HepG2 (cell line): Measurements from ENCODE around the gene SVBP. TPM values are rescaled to one million over a fixed set of nuclear protein-coding genes. Genes with fewer than 3 reads are reported as not detected.
A peak's percentile ranks its signal among the peaks of the same experiment; 100 is the strongest.

Source experiments
- ARNTL ChIP-seq: sonication (generic); formaldehyde crosslinking; IDR thresholded peaks from 2 replicates; pipeline ENCODE4 v1.4.0; 2020; ENCODE audit warnings: mild to moderate bottlenecking, missing genetic modification reagents
- ATF4 ChIP-seq, 2 experiments: fragments of 450-650 bp in 1 of 2; sonication (generic) in 1 of 2; formaldehyde crosslinking; IDR thresholded peaks; 2 replicates each; pipeline versions ENCODE4 v1.5.0 to v1.8.0; 2020 to 2022; ENCODE audit warnings: mild to moderate bottlenecking in 1 of 2, missing genetic modification reagents in 1 of 2
- BCL3 ChIP-seq: sonication (generic); formaldehyde crosslinking; IDR thresholded peaks from 2 replicates; pipeline ENCODE4 v1.5.1; 2020; ENCODE audit warnings: mild to moderate bottlenecking, missing genetic modification reagents, moderate library complexity
- BCLAF1 ChIP-seq: fragments of 450-650 bp; IDR thresholded peaks from 2 replicates; pipeline ENCODE4 v1.6.1; 2017; ENCODE audit warnings: mild to moderate bottlenecking
- ERF ChIP-seq: IDR thresholded peaks from 2 replicates; pipeline ENCODE4 v1.6.1; 2018; ENCODE audit warnings: missing biosample characterization, missing genetic modification reagents
- HMG20A ChIP-seq: IDR thresholded peaks from 2 replicates; pipeline ENCODE4 v1.6.1; 2016; ENCODE audit warnings: borderline replicate concordance
- MBD4 ChIP-seq: IDR thresholded peaks from 2 replicates; pipeline ENCODE4 v1.6.1; 2012; ENCODE audit warnings: low read length, inconsistent platforms, borderline replicate concordance
- NFE2L1 ChIP-seq: sonication (generic); formaldehyde crosslinking; IDR thresholded peaks from 2 replicates; pipeline ENCODE4 v1.4.0; 2020; ENCODE audit warnings: missing genetic modification reagents, mild to moderate bottlenecking, borderline replicate concordance
- SAFB2 ChIP-seq: sonication (generic); formaldehyde crosslinking; IDR thresholded peaks from 2 replicates; pipeline ENCODE4 v1.5.1; 2020; ENCODE audit warnings: missing genetic modification reagents, low read depth, mild to moderate bottlenecking, borderline replicate concordance
- SP140L ChIP-seq: sonication (generic); formaldehyde crosslinking; IDR thresholded peaks from 2 replicates; pipeline ENCODE4 v1.4.0; 2020; ENCODE audit warnings: missing genetic modification reagents, borderline replicate concordance
- STAT5B ChIP-seq: sonication (generic); formaldehyde crosslinking; IDR thresholded peaks from 2 replicates; pipeline ENCODE4 v1.4.0; 2020; ENCODE audit warnings: missing genetic modification reagents
- TFE3 ChIP-seq: IDR thresholded peaks from 2 replicates; pipeline ENCODE4 v1.6.1; 2016
- TOE1 ChIP-seq: sonication (generic); formaldehyde crosslinking; IDR thresholded peaks from 2 replicates; pipeline ENCODE4 v1.4.0; 2020; ENCODE audit warnings: mild to moderate bottlenecking, missing genetic modification reagents
- TRIM24 ChIP-seq: sonication (generic); formaldehyde crosslinking; IDR thresholded peaks from 2 replicates; pipeline ENCODE4 v1.8.0; 2022; ENCODE audit warnings: mild to moderate bottlenecking, missing genetic modification reagents
- ZC3H4 ChIP-seq: sonication (generic); formaldehyde crosslinking; IDR thresholded peaks from 2 replicates; pipeline ENCODE4 v1.4.0; 2020; ENCODE audit warnings: missing genetic modification reagents, borderline replicate concordance
- ZFP37 ChIP-seq: sonication (generic); formaldehyde crosslinking; IDR thresholded peaks from 2 replicates; pipeline ENCODE4 v1.4.0; 2020; ENCODE audit warnings: missing genetic modification reagents, borderline replicate concordance
- ZNF652 ChIP-seq: IDR thresholded peaks from 2 replicates; pipeline ENCODE4 v1.6.1; 2016; ENCODE audit warnings: low read depth, borderline replicate concordance
- ZNF749 ChIP-seq: sonication (generic); formaldehyde crosslinking; IDR thresholded peaks from 2 replicates; pipeline ENCODE4 v1.8.0; 2022; ENCODE audit warnings: mild to moderate bottlenecking, missing genetic modification reagents, moderate library complexity, borderline replicate concordance
- polyA plus RNA-seq, 8 experiments: library from polyadenylated mRNA; depleted of rRNA in 3 of 8; stranded (reverse) in 7 of 8; unstranded in 1 of 8; fragments of >200 nt; fragmentation: Illumina TruSeq in 4 of 8; extraction: Trizol in 4 of 8; gene quantifications; 2 replicates each; pipeline versions ENCODE4 v1.2.1 to v1.2.3, GENCODE V29; 2011 to 2016; ENCODE audit warnings: low read depth in 4 of 8, missing spikeins in 1 of 8, mixed read lengths in 1 of 8; ENCODE audit not compliant: insufficient read depth in 1 of 8
- total RNA-seq, 5 experiments: library from RNA; depleted of rRNA; stranded (reverse); fragments of >200 nt; fragmentation: Illumina TruSeq; extraction: Trizol; gene quantifications; 2 replicates each; pipeline ENCODE4 v1.2.3, GENCODE V29; 2016; ENCODE audit warnings: low read depth in 1 of 5
- TF ChIP-seq, protein P1 (sequence below): sonication (generic); formaldehyde crosslinking; IDR thresholded peaks from 2 replicates; pipeline ENCODE4 v1.5.1; 2020; ENCODE audit warnings: missing genetic modification reagents, mild to moderate bottlenecking, borderline replicate concordance
- TF ChIP-seq, protein P2 (sequence below): IDR thresholded peaks from 2 replicates; pipeline ENCODE4 v1.6.1; 2016

Gene SVBP
- total and polyA plus RNA-seq, 2 of the 13 experiments (the other 11 are each of a cell fraction or from before 2014, with no cell fraction given): 28.8 to 48.2 TPM

DNA sequence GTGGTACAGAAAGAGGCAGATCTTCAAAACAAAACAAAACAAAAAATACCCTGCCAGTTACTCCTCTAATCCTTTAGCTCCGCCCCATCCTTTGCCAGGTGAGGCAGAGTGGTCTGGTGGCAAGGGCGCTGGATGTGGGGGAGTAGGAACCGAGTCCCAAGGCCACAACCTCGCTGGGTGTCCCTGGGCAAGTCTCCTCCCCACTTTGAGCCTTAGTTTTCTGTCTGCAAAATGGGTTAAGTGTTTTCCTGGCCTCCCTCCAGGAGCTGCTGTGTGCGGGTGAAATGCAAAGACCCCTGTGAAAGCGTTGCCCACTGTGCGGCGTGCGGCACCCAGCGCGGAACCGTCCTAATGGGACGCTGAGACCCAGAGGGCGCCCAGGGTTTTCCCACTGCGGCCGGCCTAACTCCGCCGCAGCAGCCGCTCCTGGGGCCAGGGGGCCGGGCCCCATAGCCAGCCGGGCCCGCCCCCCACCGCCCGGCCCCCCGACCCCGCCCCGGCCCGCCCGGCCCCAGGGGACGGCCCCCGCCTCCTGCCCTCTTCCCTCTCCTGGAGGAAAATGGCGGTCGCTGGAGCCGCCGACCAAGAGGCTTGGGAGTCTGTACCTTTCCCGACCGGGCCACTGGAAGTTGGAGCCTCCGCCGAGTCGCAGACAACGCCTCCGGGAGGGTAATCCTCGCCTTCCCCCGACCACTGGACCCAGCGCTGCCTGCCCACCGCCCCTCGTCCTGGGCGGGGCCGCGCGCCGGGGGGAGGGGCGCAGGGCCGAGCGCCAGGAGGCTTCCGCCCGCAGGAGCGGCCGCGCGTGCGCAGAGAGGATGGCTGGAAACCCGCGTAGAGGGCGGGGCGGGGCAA, at the start of gene SVBP, which contains the start of gene ERMAP (continued):
- TF ChIP-seq, protein P1, sequence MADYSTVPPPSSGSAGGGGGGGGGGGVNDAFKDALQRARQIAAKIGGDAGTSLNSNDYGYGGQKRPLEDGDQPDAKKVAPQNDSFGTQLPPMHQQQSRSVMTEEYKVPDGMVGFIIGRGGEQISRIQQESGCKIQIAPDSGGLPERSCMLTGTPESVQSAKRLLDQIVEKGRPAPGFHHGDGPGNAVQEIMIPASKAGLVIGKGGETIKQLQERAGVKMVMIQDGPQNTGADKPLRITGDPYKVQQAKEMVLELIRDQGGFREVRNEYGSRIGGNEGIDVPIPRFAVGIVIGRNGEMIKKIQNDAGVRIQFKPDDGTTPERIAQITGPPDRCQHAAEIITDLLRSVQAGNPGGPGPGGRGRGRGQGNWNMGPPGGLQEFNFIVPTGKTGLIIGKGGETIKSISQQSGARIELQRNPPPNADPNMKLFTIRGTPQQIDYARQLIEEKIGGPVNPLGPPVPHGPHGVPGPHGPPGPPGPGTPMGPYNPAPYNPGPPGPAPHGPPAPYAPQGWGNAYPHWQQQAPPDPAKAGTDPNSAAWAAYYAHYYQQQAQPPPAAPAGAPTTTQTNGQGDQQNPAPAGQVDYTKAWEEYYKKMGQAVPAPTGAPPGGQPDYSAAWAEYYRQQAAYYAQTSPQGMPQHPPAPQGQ (CRISPR knock-in tag): no peak
- TF ChIP-seq SP140L (CRISPR knock-in tag) (no peak), ATF4 (CRISPR knock-in tag; IDR thresholded peaks at IDR 0.05) (no peak), SAFB2 (CRISPR knock-in tag) (no peak), TRIM24 (no peak), STAT5B (no peak), ZNF652 (CRISPR knock-in tag) (no peak), BCLAF1 (no peak), TOE1 (no peak), TFE3 (no peak), ARNTL (CRISPR knock-in tag) (no peak), ERF (CRISPR knock-in tag) (no peak), BCL3 (CRISPR knock-in tag) (0 out of 2 replicates have a peak, but pooled peaks have one; percentile 21), MBD4 (no peak), NFE2L1 (CRISPR knock-in tag) (no peak), ZFP37 (no peak), ZC3H4 (CRISPR knock-in tag) (no peak), HMG20A (CRISPR knock-in tag) (no peak), ZNF749 (no peak)
- TF ChIP-seq, protein P2, sequence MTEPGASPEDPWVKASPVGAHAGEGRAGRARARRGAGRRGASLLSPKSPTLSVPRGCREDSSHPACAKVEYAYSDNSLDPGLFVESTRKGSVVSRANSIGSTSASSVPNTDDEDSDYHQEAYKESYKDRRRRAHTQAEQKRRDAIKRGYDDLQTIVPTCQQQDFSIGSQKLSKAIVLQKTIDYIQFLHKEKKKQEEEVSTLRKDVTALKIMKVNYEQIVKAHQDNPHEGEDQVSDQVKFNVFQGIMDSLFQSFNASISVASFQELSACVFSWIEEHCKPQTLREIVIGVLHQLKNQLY (CRISPR knock-in tag): no peak
